Measurements from ENCODE around the gene NAV2.
A peak's percentile ranks its signal among the peaks of the same experiment; 100 is the strongest.

NAV2 gene

DNA sequence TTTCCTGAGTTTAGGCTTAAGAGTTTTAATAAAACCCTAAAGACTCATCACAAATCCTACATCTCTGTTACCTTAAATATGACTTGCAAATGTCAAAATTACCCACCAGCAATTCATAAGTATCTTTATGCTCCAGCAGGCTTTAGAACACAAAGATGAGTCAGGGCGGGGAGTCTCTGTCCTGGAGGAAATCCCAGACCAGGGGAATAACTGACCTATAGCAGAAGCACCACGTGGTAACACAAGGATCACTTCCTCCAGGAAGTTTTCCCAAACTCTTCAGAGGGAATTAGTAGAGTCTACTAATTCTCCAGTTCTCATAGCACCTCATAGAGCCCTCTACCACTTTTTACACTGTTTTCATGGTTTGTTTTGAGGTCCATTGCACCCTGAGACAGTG, 217.0 kb downstream of the NAV2 start:
- no peaks in the 10 kb centered on the region for H3K27me3 ChIP-seq
- intact Hi-C loops (cut with DNase I; ENCODE audit: low total_unique reads) = no loop called here
- no peak for DNase-seq
- H3K36me3 ChIP-seq = peaks cover 15 to 16% (median 16%) of the 10 kb centered on the region in 3 donors
- H3K4me3 ChIP-seq = no peak overlapping the region
- no peaks in the 10 kb centered on the region for H3K9me3 ChIP-seq
- no peak for TF ChIP-seq CTCF (IDR thresholded peaks at IDR 0.05)
- peak overlapping the region; percentile 4 to 7 for H3K27ac ChIP-seq
- H3K4me1 ChIP-seq = peaks cover 0 to 99% (median 46%) of the 10 kb centered on the region in 4 donors

DNA sequence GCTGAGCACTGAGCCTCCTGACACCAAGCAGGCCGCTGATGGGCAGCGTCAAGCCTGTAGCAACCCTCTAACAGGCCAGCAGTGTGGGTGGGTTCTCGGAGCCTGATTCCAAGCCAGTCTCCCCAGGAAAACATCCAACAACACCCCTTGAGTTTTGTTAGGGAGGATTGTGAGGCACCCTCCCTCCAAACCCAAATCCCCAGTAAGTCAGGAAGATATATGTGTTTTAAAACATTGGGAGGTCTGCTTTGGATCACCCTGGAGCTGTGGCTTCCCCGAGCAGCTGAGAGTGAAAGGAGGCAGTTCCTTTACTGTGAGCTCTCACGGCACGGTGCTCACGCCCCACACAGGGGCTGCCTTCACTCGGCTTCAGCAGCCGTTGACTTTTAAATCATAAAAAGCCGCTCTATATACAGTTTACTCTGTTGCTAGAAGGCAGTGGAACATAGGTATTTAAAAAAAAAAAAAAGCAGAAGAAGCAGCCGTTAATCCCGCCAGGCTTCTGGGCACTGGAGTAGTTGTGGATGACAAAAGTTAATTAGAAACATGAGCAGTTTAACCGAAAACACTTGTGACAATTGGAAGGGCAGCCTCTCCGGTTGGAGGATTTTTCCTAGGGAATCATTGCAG, 218.6 kb downstream of the NAV2 start:
- no peaks in the 10 kb centered on the region for H3K27me3 ChIP-seq
- no peaks in the 10 kb centered on the region for H3K9me3 ChIP-seq
- peaks cover 0 to 97% (median 50%) of the 10 kb centered on the region in 4 donors for H3K4me1 ChIP-seq
- H3K27ac ChIP-seq = peak overlapping the region; percentile 64 to 69
- H3K36me3 ChIP-seq = peaks cover 15 to 26% (median 18%) of the 10 kb centered on the region in 3 donors
- intact Hi-C loops (cut with DNase I; ENCODE audit: low total_unique reads) = no loop called here
- DNase-seq = no peak
- H3K4me3 ChIP-seq = no peak overlapping the region
- TF ChIP-seq CTCF (IDR thresholded peaks at IDR 0.05) = no peak

- TF ChIP-seq CTCF (IDR thresholded peaks at IDR 0.05) = no peak
- peaks cover 19 to 33% (median 21%) of the 10 kb centered on the region in 3 donors for H3K36me3 ChIP-seq
- DNase-seq = no peak
- H3K4me3 ChIP-seq = no peak overlapping the region
- peaks cover 0 to 90% (median 44%) of the 10 kb centered on the region in 4 donors for H3K4me1 ChIP-seq
- no peaks in the 10 kb centered on the region for H3K27me3 ChIP-seq
- no peaks in the 10 kb centered on the region for H3K9me3 ChIP-seq
- intact Hi-C loops (cut with DNase I; ENCODE audit: low total_unique reads) = no loop called here
- peak overlapping the region; percentile 64 to 69 for H3K27ac ChIP-seq
Observed at GRCh38 chr11:19931771-19932369, 219.2 kb downstream of the NAV2 start.

DNA sequence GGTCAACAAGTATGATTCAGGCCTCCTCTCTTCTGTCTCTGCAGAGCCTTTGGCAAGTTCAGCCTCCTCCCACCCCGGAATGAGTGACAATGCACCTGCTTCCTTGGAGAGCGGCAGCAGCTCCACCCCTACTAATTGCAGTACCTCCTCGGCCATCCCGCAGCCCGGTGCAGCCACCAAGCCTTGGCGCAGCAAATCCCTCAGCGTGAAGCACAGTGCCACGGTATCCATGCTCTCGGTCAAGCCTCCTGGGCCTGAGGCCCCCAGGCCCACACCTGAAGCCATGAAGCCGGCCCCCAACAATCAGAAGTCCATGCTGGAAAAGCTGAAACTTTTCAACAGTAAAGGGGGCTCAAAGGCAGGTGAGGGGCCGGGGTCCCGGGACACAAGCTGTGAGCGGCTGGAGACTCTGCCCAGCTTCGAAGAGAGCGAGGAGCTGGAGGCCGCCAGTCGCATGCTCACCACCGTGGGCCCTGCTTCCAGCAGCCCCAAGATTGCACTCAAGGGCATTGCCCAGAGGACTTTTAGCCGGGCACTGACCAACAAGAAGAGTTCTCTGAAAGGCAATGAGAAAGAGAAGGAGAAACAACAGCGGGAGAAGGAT, 220.6 kb downstream of the NAV2 start:
- intact Hi-C loops (cut with DNase I; ENCODE audit: low total_unique reads) = no loop called here
- Histone ChIP-seq H3K27ac (peak overlapping the region in 1 of 2 donors; percentile 69), H3K9me3 (no peaks in the 10 kb centered on the region), H3K4me1 (peaks cover 0 to 84% (median 38%) of the 10 kb centered on the region in 4 donors), H3K36me3 (peaks cover 19 to 36% (median 24%) of the 10 kb centered on the region in 3 donors), H3K27me3 (no peaks in the 10 kb centered on the region), H3K4me3 (no peak overlapping the region)
- no peak for TF ChIP-seq CTCF (IDR thresholded peaks at IDR 0.05)
- no peak for DNase-seq

- no peaks in the 10 kb centered on the region for H3K9me3 ChIP-seq
- peaks cover 0 to 84% (median 42%) of the 10 kb centered on the region in 4 donors for H3K4me1 ChIP-seq
- no peaks in the 10 kb centered on the region for H3K27me3 ChIP-seq
- no peak overlapping the region for H3K4me3 ChIP-seq
- intact Hi-C loops (cut with DNase I; ENCODE audit: low total_unique reads) = no loop called here
- H3K36me3 ChIP-seq = peaks cover 19 to 36% (median 24%) of the 10 kb centered on the region in 3 donors
- DNase-seq = no peak
- H3K27ac ChIP-seq = peak overlapping the region; percentile 9 to 69
- TF ChIP-seq CTCF (IDR thresholded peaks at IDR 0.05) = no peak
Observed at GRCh38 chr11:19933801-19934488, 221.3 kb downstream of the NAV2 start.
